NCI-H2227 treated with DMSO at 0.1 percent for 48 hours (cell line): ENCODE measurements around the gene AMFR.
"Not testable (repeated sequence)": the region's sequence is repeated elsewhere in the genome, so short reads cannot be mapped to it uniquely, and the experiment has no call there.

Experiments used
- DNase-seq: peaks from one replicate; lab custom pipeline; 2025; lab: John Stamatoyannopoulos, UW

The AMFR gene

DNA sequence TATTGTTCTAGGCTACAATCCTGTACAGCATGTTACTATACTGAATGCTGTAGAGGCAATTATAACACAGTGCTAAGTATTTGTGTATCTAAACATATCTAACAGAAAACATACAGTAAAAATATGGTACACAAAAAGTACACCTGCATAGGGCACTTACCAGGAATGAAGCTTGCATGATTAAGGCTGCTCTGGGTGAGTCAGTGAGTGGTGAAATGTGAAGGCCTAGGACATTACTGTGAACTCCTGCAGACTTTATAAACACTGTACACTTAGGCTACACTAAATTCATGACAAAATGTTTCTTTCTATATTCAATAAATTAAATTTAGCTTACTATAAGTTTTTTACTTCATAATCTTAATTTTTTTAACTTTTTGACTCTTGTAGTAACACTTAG lies 37.1 kb downstream of the AMFR start:
- DNase-seq = no peak

- DNase-seq = no peak
These were observed 37.9 kb downstream of the AMFR start for GRCh38 chr16:56387396-56387795.

- no peak for DNase-seq
These were observed 41.1 kb downstream of the AMFR start for GRCh38 chr16:56384074-56384721.

GRCh38 chr16:56382901-56383355 lies 42.4 kb downstream of the AMFR start:
- DNase-seq = no peak

- DNase-seq = no peak
These were observed 42.9 kb downstream of the AMFR start for GRCh38 chr16:56382459-56382858.

GRCh38 chr16:56380778-56381485 lies 44.4 kb downstream of the AMFR start:
- DNase-seq = not testable (repeated sequence)

DNA sequence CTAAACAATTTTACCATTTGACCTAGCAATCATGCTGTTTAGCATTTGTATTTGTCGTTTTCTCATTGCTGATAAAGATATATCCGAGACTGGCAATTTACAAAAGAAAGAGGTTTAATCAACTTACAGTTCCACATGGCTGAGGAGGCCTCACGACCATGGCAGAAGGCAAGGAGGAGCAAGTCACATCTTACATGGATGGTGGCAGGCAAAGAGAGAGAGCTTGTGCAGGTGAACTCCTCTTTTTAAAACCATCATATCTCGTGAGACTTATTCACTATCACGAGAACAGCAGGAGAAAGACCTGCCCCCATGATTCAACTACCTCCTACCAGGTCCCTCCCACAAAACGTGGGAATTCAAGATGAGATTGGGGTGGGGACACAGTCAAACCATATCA lies 46.3 kb downstream of the AMFR start:
- DNase-seq = not testable (repeated sequence)

GRCh38 chr16:56375792-56376191 lies 49.6 kb downstream of the AMFR start:
- not testable (repeated sequence) for DNase-seq

- no peak for DNase-seq
These were observed 52.3 kb downstream of the AMFR start for GRCh38 chr16:56373003-56373402.

GRCh38 chr16:56372013-56372634 lies 53.2 kb downstream of the AMFR start:
- no peak for DNase-seq

- no peak for DNase-seq
These were observed 53.7 kb downstream of the AMFR start for GRCh38 chr16:56371660-56371937.

GRCh38 chr16:56370875-56371659 lies 54.3 kb downstream of the AMFR start:
- no peak for DNase-seq

GRCh38 chr16:56370185-56370874 lies 55.0 kb downstream of the AMFR start:
- DNase-seq = no peak

DNA sequence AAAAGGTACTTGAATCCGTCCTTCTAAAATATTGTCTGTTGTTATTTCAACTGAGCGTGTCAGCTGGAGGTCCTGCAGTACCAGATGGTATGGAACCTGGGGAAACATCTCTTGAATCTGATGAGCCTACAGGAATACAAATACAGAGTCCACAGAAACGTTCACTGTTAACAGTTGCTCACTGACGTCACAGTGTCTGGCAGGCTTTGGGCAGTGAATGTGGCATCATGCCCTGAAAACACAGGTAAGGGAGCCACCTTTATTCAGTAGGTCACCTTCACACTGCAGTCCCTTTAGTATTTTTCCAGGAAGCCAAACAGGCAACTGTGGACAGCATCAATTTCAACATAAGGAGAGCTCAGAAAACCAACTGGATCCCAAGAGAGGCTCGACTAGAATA lies 56.1 kb downstream of the AMFR start:
- DNase-seq = no peak

DNA sequence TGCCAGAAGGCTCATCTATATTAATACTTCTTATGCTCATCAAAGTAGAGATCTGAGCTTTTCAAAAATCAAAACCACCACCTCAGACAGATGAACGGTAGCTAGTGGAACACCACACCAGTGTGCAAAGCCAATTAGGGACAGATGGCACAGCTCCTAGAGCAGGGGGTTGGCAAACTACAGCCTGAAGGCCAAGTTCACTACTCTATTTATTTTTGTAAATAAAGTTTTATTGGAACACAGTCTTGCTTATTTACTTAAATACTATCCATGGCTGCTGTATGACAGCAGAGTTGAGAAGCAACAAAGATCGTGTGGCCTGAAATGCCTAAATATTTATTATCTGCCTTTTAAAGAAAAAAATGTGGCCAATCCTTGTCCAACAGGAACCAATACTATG lies 56.8 kb downstream of the AMFR start:
- DNase-seq = no peak

DNA sequence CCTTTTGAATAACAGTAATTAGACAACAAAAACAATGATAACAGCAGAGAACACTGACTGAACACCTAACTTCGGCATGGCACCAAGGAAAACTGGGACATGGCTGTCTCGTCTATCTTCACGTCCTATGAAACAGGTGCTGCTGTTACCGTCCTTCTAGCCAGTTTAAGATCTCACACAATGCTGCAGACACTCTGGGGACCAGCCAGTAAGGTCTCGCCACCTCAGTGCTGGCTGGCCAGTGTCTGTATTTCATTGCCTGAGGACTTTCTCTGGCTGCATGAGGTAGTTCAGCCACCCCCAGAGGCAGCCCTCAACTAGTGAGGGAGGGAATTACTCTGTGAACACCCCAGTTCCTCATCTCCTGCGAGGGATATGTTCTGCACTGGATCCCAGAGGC lies 57.6 kb downstream of the AMFR start:
- no peak for DNase-seq

DNA sequence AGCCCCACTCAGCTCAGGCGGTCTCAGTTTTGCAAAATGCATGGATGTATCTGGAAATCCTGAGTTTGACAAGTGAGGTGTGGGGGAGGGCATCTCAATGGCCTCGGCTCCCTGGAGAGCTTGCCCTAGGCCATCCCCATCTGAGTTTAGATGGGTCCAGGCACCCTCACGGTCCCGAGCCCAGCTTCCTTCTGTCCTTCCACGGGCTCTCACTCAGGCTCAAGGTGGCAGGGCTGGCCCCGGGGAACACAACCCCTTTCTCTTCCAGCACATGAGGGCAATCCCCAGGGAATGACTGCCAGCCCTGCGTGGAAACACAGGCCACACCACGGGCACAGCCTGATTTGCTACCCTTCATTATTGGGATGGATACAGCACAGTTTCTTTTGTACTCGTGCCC lies 58.4 kb downstream of the AMFR start:
- no peak for DNase-seq

DNA sequence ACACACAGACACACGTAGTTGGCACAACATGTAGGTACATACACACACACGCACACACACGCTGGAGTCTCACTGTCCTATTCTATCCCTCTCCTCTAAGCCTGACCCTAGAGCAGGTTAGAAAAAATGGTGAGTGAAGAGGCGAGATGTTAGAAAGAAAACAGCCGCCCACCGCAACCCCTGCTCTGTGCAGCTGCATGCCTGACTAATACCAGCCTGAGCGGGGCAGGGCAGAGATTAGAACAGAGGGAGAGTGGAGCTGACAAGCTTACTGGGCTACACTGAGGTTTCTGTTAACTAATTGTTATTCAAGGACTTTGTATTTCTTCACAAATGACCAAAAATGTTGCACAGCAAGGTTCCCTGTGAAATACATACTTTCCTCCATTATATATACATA lies 59.8 kb downstream of the AMFR start:
- DNase-seq = no peak

- DNase-seq = no peak
These were observed 60.5 kb downstream of the AMFR start for GRCh38 chr16:56364865-56365264.

DNA sequence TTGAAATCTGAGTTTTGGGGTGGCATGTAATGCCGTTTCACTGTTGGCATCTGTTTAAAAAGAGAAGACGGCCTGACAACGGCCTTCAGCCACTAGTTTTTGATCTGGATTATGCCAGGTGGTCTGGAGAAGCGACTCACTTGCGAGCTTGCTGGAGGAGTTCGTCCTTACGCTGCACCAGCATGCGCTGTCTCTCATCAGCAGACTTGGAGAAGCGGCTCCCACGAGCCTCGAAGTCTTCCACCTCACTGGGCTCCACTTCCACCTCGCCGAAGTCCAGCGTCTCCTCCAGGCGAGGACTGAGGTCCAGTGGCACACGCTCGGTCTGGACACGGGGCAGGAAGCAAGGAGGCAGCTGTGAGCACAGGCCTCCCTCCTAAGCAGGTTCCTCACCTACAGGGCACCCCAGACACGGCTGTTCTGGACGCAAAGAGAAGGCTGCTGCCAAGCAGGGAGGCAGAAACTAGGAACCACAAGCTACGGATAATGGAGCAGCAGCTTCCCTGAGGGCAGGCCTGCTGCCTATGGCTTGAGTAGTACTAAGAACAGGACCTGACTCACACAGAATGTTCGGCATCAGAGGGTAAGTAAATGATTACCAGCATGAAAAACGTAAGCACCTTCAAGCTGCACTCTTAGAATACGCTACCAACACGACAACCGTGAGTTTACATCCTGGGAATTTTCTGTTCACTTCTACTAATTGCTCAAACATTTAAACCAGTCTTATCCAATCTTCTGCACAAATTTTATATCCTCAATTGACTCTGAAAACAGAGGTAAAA lies 61.4 kb downstream of the AMFR start:
- DNase-seq = no peak

DNA sequence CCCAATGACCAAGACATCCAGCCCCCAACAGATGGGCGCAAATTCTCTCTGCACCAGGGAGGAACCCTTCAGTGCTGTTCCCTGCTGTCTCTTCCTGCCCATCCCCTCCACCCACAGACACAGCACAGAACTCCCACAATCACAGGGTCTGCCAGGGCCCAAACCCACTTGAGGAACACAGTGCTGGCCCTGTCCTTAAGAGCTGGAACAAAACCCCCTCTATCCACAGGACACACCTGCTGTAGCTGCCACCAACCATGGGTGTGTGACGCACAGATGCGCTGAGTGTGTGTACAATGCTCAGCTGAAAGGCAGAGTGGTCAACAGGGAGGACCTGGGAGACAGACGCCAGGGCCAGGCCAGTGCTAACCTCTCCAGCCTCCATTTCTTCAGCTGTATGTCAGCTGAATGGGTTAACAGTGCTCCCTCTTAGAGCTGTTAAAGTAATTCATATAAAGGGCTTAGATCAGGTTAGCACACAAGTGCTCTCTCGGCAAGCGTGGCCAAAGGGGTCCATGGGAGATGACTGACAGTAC lies 62.1 kb downstream of the AMFR start:
- no peak for DNase-seq
